GM12891 (cell line): ENCODE results near the gene AFDN.

Experiments
- PAX5 ChIP-seq: IDR thresholded peaks from 2 replicates; pipeline ENCODE4 v1.6.1; 2011; ENCODE audit warnings: low read length, moderate library complexity, mild to moderate bottlenecking; ENCODE audit not compliant: insufficient read depth, severe bottlenecking
- POLR2A ChIP-seq: IDR thresholded peaks from 2 replicates; pipeline ENCODE4 v1.6.1; 2011; ENCODE audit warnings: low read depth, low read length, control low read depth
- POLR2AphosphoS5 ChIP-seq: IDR thresholded peaks from 2 replicates; pipeline ENCODE4 v1.6.1; 2011; ENCODE audit warnings: low read depth, low read length, control low read depth
- POU2F2 ChIP-seq: IDR thresholded peaks from 2 replicates; pipeline ENCODE4 v1.6.1; 2011; ENCODE audit warnings: low read depth, mild to moderate bottlenecking, control low read depth, low read length, moderate library complexity

DNA sequence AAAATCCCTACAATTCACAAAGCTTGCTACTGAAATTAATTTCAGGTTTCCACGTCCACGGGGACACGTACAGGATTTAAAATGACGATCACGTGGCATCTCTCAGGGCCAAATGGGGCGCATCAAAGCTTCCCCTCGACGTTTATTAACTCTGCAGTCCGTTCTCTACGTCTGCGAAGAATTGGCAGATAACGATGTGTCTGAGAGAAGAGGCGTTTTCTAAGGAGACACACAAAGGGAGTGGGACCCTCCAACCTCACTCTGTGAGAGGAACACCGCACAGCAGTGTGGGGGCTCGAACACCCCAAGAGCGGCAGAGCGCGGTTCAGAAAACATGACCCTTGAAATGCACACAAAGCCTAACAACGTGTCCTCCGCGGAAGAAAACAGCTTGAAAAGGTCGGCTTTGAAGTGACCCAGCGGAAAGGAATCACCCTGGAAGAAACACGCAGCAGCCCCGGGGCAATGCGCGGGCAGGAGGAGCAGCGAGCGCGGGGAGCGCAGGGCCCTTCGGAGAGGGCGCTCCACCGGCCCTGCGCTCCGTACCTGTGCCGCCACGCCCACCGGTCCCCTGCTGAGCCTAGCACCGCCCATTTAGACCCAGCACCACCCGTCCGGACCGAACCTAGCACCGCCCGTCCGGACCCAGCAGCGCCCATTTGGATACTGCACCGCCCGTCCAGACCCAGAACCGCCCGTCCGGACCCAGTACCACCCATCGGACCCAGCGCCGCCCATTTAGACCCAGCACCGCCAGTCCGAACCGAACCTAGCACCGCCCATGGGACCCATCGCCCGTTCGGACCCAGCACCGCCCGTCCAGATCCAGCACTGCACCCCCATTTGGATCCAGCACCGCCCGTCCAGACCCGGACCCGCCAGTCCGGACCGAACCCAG, 1.1 kb upstream of the AFDN start:
- TF ChIP-seq POLR2A, result no peak
- no peak for TF ChIP-seq POLR2AphosphoS5
- TF ChIP-seq PAX5, result no peak
- no peak for TF ChIP-seq POU2F2
